GM19324 (cell line): ENCODE measurements around the gene IFITM2.
"Not testable (repeated sequence)": the region's sequence is repeated elsewhere in the genome, so short reads cannot be mapped to it uniquely, and the experiment has no call there.

Experiments
- ATAC-seq: cut with Tn5 transposase; IDR thresholded peaks from one replicate; pipeline ENCODE4 v1.9.1; 2021; ENCODE audit warnings: mild to moderate bottlenecking, moderate library complexity; ENCODE audit not compliant: unreplicated experiment, low FRiP score

The IFITM2 gene

GRCh38 chr11:335779-336658 is 28.4 kb downstream of the IFITM2 start:
- no peak for ATAC-seq

GRCh38 chr11:336659-337198 is 29.1 kb downstream of the IFITM2 start:
- no peak for ATAC-seq

- ATAC-seq = no peak
Measured at GRCh38 chr11:337711-338110, 30.1 kb downstream of the IFITM2 start.

GRCh38 chr11:339963-340362 is 32.3 kb downstream of the IFITM2 start:
- no peak for ATAC-seq

- no peak for ATAC-seq
Measured at GRCh38 chr11:340539-341512, 33.2 kb downstream of the IFITM2 start.

GRCh38 chr11:342328-342727 is 34.7 kb downstream of the IFITM2 start:
- ATAC-seq = no peak

GRCh38 chr11:344836-345578 is 37.4 kb downstream of the IFITM2 start:
- ATAC-seq = no peak

GRCh38 chr11:346529-346928 is 38.9 kb downstream of the IFITM2 start:
- no peak for ATAC-seq

- not testable (repeated sequence) for ATAC-seq
Measured at GRCh38 chr11:349270-349954, 41.8 kb downstream of the IFITM2 start.

GRCh38 chr11:350033-350722 is 42.6 kb downstream of the IFITM2 start:
- not testable (repeated sequence) for ATAC-seq

GRCh38 chr11:350723-351255 is 43.2 kb downstream of the IFITM2 start:
- no peak for ATAC-seq

- no peak for ATAC-seq
Measured at GRCh38 chr11:351411-351810, 43.8 kb downstream of the IFITM2 start.

GRCh38 chr11:352456-353031 is 44.9 kb downstream of the IFITM2 start:
- no peak for ATAC-seq

GRCh38 chr11:353179-353873 is 45.7 kb downstream of the IFITM2 start:
- ATAC-seq = no peak

GRCh38 chr11:355581-356458 is 48.2 kb downstream of the IFITM2 start:
- no peak for ATAC-seq

- ATAC-seq = no peak
Measured at GRCh38 chr11:356610-357009, 49.0 kb downstream of the IFITM2 start.

GRCh38 chr11:357582-357981 is 50.0 kb downstream of the IFITM2 start:
- ATAC-seq = no peak
